ENCODE measurements around the gene RSPRY1. TPM values are rescaled to one million over a fixed set of nuclear protein-coding genes. Genes with fewer than 3 reads are reported as not detected.

Gene RSPRY1
- 26.0 TPM for total RNA-seq
- long read RNA-seq, transcript RSPRY1-202 (15 exons, 3,586 nt), result minor isoform, 6 of 100 reads
- long read RNA-seq, transcript RSPRY1-201 (15 exons, 3,547 nt), result major isoform, 48 of 100 reads
- long read RNA-seq, partial matches to known transcripts, result 25 of 100 reads
- long read RNA-seq, other reads (novel, unspliced or antisense), result 20 of 100 reads

DNA sequence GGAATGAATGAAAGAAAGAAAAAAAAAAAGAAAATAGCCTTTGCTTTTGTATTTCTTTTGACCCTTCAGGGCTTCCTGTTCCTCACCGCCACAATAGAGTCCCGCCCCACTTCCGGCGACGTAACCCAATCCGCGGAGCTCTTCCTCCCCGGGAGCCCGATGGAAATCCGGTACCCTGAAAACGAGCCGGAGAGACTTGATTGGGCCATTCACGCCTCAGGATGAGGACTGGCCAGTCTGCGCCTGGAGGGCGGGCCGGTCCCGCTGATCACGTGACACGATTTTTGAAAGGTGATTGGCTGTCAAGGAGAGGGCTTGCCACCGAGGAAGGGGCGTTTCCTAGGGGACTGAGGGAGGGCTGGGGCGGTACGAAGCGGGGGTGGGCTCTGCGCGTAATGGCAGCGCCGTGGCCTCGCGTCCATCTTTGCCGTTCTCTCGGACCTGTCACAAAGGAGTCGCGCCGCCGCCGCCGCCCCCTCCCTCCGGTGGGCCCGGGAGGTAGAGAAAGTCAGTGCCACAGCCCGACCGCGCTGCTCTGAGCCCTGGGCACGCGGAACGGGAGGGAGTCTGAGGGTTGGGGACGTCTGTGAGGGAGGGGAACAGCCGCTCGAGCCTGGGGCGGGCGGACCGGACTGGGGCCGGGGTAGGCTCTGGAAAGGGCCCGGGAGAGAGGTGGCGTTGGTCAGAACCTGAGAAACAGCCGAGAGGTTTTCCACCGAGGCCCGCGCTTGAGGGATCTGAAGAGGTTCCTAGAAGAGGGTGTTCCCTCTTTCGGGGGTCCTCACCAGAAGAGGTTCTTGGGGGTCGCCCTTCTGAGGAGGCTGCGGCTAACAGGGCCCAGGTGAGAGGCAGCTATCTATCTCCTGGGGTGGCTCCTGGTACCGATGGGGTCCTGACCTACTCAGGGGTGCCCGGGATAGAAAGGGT, at the start of gene RSPRY1, which contains the start of gene PSME3IP1:
RSPRY1 (plus strand) TSS at position 385 of the 927 bp plus-strand sequence. CDS start 18,330 bp downstream, outside the sequence.
PSME3IP1 (minus strand) TSS at position 95 of the 927 bp plus-strand sequence. CDS start 12,185 bp downstream, outside the sequence.
- peak; percentile 98 for DNase-seq (ENCODE audit: low spot score)

DNA sequence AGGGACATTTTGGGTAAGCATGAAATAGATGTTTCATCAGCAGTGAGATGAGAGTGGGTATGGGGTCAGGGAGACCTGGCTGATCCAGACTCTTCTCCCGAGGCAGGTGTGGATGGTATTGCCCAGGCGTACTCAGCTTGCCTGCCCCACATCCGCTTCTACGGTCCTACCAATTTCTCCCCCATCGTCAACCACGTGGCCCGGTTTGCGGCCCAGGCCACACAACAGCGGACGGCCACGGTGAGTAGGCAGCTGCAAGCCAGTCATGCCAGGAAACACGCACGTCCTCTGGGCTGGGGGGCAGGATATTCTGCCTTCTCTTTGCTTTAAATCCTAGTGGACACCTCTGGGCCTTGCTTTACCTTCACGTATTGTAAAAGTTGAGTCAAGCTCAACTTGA, 49.1 kb upstream of the RSPRY1 start:
- no peak for DNase-seq (ENCODE audit: low spot score)

DNA sequence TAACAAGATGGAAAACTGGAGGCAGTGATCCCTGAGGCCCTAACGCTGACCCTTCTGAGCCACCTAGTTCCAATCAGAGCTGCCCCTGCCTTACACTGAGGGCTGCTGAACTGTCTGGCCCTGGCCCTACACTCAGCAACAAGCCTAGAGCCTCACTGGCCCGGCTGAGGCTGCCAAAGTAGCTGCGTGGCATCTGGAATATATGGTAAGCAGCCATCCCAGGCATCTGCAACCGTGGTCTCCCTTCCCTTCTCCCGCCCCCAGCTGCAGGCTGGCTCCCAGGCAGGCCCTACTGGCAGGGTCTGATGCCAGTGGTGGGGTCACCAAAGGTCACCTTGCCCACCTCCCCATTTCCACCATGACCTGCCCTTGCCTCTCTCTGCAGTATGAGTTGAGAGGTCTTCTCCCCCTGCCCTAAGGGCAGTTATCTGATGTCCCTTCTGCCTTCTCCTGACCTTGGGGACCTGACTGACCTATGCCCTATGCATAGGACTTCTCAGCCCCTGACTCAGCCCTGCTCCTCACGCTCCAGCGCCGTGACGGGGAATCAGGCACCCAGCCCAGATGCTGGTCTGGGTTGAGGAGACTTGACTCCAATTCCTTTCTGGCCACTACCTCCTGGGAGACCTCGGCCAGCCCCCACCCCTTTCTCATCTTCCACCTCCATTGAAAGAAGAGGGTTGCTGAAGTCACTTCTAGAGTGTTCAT, 48.4 kb upstream of the RSPRY1 start:
- no peak for DNase-seq (ENCODE audit: low spot score)

DNA sequence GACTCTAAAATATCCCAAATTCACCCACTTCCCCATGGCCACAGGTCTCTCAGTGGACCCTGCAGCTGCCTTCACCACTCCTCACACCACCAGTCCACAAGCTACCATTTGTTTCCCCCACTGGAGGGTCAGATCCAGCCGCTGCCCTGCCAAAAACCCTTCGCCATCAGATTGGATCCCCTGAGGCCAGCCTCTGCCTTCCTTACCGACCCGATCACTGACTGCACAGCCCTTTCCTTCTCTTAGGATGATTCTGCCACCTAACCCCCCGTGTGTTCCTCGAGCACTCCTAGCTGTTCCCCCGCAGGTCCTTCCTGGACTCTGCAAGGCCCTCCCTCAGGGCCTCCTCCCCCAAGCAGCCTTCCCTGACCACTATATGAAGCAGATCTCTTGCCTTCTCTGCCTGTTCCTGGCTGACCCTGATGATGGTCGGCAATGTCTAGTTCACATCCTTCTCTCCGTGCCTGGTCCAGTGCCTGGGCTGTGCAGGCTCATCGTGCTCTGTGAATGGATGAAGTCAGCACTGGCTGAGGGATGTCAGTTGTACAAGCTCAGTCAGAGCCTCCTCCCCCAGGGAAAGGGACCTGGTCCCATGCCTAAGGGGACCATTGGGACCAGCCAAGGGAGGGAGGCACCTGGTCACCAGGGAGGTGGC, 47.7 kb upstream of the RSPRY1 start:
- DNase-seq (ENCODE audit: low spot score), result no peak

DNA sequence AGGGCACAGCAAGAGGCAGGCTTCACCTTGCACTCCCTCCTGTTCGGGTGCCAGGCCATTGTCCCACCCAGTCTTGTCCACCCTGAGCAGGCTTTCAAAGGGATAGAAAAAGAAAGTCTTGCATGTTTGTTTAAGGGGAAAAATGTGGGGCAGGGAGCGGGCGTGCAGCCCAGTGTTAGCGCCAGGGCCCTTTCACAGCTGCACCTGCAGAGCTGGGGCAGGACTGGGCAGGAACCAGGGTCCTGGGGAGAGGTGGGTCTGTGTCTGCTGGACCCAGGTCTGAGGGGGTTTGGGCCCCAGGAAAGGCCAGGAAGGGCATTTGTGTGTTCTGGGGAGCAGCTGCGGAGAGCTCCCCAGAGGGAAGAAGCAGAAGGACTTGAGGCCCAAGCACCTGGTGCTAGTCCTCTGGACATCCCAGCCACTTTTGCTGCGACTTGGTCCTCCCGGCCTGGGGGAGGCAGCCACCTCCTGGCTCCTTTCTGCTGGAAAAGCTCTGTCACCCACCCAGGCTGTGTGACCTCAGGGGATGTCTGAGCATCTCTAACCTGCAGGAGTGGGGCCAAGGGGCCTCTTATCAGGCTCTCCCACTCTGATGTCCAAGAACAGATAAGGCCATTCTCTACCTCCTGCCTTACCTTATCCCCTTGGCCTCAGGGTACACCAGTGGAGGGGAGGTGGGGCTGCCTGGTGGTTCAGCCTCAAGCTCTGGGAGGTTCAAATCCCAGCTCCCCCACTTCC, 45.0 kb upstream of the RSPRY1 start:
- DNase-seq (ENCODE audit: low spot score), result peak; percentile 81

DNA sequence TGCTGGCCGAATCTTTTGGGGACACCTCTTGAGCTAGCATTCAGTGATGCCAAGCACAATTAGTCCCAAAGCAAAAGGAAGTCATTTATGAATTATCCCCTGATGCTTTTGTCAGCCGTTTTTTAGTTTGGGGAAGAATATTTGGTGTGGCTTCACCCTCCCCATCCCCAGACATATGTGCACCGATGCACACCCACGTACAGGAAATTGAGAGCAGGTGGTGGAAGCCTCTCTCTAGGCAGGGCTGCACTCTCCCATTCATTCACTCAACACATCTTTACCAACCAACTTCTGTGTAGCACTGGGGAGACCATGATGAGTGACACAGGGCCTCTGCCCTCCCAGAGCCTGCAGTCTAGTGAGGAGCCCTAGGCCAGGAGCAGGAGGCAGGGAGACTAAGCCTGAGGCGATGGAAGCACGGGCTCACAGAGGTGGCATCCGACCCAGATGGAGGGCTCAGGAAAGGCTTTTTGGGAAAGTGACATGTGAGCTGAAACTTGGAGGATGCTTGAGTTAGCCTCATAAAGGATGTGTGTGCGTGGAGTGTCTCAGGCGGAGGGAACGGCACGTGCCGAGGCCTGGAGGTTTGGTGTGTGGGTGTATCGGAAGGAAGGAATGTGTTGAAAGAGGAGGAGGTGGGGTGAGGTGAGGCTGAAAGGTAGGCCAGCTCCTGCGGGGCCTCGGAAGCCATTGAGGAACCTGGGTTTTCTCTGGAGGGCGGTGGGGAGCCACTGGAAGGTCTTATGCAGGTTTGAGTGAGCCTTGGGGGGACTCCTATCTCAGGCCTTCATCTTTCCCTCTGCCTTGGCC, 44.1 kb upstream of the RSPRY1 start:
- DNase-seq (ENCODE audit: low spot score), result peak; percentile 67

DNA sequence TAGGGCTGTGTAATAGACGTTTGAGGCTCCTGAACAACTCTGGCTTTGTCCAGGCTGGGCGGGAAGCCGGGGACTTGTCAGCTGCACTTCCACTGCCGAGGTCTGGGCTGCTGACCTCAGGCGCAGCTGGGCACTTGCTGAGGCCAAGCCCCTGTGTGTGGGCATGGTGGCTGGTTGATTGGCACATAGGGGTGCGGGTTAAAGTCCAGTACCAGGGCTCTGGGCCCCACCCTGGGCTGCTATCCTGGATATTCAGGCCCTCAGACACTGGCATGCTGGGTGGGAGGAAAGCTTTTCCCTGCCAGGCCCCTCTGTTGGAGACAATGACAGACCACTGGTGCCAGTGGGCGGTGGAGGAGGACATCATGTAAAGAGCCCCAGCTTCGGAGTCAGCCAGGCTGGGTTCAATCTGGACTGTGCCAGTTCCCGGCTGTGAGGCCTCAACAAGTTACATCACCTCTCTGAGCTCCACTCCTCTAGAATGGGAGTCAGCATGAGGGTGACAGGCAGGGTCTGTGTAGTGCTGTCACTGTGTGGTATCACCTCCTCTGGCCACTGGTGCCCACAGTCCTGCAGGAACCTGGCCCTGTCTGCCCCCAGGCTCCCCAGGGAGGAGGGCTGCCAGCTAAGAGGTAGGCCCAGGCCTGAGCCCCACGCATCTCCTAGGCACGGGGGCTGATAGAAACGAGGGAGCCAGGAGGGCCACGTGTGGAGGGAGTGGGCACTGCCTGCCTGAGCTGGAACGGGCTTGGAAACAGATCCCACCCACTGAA, 42.8 kb upstream of the RSPRY1 start:
- DNase-seq (ENCODE audit: low spot score), result peak; percentile 68

DNA sequence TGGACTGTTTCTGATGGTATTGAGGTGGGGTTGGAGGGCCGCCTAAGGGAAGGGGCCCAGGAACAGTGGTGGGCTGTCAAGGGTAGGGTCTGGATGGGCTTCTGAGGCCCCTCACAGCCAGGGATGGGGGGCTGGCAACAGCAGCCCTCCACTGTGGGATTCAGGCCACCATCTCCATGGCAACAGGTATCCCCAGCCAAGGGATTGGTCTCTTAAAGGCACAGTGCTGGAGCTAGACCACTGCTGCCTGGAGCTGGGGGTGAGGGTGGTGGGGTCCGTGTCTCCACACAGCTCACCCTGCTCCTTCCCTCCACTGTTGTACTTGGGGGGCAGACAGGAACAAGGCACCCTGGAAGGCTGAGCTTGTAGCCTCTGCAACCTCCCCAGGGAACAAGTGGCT, 42.1 kb upstream of the RSPRY1 start:
- peak; percentile 67 for DNase-seq (ENCODE audit: low spot score)

DNA sequence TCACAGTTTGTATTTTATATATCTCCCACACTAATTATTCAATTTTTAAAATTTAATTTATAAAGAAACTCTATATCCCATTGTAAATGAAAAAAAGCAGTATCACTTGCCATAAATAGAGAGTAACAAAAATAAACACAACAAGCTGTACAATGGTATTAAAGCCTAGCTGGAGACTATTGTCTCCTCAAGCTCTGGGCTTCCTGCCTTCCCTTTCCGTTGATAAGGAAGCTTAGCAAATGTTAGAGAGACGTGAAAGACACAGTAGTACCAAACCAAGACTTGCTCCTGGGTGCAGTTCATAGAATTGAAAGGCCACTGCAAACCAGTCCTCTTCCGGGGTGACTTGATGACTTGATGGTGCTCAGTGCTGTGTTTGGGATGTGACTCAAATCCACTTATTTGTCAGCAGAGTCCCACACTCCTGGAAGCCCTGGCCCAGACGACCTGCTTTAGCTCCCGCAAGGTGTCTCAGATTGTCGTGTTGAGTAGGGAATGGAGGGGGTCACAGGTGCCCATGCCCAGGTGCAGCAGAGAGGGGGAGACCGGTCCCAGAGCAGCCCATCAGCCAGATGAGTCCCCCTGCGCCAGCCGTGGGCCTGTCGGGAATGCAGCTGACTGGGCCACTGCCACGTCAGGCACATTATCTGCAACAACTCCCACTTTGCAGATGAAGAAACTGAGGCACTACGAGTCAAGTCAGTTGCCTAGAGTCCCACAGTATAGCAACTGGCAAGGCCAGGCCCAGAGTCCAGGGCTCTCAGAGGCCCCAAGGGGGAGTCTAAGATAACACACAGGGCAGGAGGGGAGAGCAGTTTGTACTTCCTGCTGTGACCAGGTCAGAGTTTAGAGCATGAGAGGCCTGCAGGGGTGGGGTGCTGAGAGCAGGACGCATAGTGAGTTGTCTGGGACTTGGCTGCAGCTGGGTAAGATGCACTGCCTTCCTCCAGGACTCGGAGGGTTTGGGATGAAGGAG, 40.8 kb upstream of the RSPRY1 start:
- DNase-seq (ENCODE audit: low spot score), result peak; percentile 53

DNA sequence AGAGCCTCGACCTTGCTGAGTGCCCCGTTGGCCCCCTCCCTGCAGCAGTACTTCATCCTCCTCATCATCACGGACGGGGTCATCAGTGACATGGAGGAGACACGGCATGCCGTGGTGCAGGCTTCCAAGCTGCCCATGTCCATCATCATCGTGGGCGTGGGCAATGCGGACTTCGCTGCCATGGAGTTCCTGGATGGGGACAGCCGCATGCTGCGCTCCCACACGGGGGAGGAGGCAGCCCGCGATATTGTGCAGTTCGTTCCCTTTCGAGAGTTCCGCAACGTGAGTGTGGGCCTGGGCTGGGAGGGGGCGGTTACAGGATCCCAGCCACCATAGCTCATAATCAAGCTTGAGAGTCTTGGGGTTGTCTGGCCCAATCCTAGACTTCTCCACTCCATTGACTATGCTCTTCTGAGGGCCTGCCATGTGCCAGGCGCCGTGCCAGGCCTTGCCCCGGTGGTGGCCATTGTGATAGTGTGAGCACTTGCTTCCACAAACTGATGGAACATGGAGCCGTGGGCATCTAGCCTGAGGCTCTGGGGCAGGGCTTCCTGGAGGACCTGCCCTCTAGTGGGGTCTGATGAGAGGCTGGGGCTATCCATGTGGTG, 40.0 kb upstream of the RSPRY1 start:
- DNase-seq (ENCODE audit: low spot score), result peak; percentile 89

DNA sequence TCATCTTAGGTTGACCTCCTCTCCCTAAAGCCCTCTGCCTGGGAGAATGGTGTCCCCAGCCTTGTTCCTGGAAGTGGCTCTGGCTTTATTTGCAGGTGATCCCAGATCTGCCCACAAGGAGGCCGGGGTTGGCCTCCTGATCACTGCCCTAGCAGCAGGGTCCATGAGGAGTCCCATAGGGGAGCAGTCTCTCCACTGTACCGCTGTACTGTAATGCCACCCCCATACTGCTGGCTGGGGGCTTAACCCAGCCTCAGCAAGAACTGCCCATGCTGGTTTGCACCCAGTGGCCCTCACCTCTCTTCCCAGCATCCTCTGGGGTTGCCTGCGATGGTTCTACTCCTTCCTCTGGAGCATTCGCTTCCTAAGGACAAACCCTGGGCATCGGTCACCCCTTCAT, 39.4 kb upstream of the RSPRY1 start:
- DNase-seq (ENCODE audit: low spot score), result peak; percentile 59

DNA sequence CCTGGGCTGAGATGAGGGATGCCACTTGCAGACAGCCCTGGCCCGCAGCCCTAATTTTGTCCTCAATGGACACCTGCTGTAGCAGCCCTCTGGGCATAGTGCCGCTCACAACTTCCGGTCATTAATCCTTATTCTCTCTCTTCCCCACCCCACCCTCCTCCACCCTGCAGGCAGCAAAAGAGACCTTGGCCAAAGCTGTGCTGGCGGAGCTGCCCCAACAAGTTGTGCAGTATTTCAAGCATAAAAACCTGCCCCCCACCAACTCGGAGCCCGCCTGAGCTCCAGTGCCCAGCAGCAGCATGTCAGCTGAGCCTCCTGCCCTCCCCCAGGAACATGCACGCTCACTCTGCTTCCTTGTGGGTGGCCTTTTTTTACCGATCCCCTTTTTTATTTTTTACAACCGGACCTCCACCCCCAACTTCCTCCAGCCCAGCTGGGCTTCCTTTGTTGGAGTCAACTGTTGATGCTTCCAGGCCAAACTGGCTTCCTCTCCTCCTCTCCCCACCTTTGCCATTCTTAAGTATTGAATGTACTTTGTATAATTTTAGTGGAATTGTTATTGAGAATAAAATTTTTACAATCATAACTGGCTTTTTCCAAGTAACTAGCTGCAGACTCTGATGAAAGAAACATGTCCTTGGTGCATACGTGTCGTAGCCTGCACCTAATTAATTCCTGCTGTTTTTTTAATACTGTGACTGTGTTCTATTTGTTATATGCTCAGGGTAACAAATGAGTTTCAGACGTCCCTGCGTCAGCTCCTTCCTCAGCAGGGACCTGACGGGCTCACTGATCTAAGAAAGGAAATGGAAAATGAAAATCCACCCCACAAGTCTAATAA, 38.5 kb upstream of the RSPRY1 start:
- peak; percentile 84 for DNase-seq (ENCODE audit: low spot score)

DNA sequence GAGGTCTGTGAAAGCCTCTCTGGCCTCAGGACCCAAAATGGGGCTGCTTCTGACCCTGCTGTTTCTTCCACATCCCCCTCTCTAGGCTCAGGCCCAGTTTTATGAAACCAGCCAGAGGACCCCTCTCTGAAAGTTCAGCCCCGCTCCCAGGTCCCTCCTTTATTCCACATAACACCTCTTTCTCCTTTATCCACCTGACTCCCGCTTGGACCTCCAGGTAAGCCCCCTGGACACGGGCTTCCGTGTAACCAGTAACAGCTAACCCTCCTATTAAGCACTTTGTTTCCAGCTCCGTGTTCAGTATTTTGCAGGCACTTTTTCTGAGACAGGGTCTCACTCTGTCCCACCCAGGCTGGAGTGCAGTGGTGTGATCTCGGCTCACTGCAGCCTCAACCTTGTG, 37.6 kb upstream of the RSPRY1 start:
- peak; percentile 47 for DNase-seq (ENCODE audit: low spot score)

DNA sequence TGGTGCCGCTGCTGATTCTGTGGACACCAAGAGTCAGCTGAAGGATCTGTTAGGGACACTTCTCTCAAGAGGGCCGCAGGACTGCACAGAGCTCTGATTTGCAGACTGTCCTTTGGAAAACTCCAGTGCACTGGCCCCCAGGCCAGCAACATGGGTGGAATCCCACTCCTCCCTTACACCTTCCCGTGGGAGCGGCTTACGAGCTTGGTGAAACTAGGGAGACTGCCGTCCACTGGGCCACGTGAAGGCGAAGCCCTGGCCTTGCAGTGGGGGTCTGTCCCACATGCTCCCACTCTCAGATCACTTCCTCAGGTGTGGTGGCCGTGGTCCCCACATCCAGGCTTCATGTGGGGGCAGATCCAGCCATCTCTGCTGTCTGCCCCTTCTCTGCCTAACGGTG, 36.7 kb upstream of the RSPRY1 start:
- no peak for DNase-seq (ENCODE audit: low spot score)

DNA sequence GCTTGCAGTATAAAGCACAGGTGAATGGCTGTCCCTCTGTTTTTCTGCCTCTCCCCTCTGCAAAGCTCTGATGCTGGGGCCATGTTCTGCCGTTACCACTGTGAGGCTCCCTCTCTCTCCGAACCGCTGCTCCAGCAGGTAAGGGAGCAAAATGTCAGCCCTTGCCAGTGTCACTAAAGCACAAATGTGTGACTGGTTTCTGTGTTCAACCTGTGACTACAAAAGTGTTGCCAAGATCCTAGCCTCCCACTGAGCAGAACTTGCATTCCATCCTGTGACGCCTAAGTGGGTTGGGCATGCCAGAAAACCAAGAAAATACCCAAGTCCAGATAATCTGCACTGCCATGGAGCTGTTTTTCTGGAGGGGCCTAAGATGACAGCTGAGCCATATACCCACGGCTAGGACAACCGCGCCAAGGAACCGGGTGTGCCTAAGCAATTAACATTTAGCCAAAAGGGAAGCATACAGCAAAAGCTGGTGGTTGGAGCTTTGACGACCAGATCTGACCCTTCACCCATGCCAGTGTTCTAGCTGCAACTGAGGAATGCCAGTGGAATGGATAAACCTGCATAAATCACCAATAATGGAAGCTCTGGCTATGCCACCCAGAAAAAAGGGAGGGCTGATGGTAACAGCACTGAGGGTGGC, 35.3 kb upstream of the RSPRY1 start:
- no peak for DNase-seq (ENCODE audit: low spot score)

DNA sequence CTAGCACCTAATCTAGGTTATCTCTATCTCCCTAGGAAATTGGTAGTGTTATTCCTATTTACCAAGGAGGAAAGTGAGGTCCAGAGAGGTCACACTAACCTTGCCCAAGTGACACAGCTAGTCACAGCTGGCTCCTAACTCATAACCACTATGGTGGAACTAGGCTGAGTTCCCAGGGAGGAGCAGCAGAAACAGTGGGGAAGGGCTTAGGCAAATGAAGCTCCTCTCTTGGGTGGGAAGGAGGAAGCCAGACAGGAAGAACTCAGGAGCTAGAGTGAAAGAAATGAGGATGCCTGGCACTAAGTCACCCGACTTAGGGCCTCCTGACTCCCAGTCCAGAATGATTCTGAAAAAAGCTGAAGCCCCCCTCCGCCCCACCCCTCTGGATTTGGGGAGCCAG, 34.8 kb upstream of the RSPRY1 start:
- no peak for DNase-seq (ENCODE audit: low spot score)
